Transverse colon (tissue), 3 donors: ENCODE measurements around the gene NKIRAS2.

Experiments
- POLR2A ChIP-seq: fragments of 450-650 bp; IDR thresholded peaks from one replicate; pipeline ENCODE4 v1.6.1; 2016; ENCODE audit warnings: antibody characterized with exemption, mild to moderate bottlenecking, moderate library complexity
- TF ChIP-seq, protein P1 (sequence below), 5 experiments: fragments of 200-600 bp in 3 of 5; fragments of 450-650 bp in 2 of 5; sonication (generic) in 3 of 5; IDR thresholded peaks; 1 replicate in 2 of 5; 2 replicates in 3 of 5; pipeline ENCODE4 v1.5.1; 2016 to 2017; ENCODE audit warnings: antibody characterized with exemption in 5 of 5, inconsistent platforms in 3 of 5, mild to moderate bottlenecking in 2 of 5, moderate library complexity in 1 of 5

DNA sequence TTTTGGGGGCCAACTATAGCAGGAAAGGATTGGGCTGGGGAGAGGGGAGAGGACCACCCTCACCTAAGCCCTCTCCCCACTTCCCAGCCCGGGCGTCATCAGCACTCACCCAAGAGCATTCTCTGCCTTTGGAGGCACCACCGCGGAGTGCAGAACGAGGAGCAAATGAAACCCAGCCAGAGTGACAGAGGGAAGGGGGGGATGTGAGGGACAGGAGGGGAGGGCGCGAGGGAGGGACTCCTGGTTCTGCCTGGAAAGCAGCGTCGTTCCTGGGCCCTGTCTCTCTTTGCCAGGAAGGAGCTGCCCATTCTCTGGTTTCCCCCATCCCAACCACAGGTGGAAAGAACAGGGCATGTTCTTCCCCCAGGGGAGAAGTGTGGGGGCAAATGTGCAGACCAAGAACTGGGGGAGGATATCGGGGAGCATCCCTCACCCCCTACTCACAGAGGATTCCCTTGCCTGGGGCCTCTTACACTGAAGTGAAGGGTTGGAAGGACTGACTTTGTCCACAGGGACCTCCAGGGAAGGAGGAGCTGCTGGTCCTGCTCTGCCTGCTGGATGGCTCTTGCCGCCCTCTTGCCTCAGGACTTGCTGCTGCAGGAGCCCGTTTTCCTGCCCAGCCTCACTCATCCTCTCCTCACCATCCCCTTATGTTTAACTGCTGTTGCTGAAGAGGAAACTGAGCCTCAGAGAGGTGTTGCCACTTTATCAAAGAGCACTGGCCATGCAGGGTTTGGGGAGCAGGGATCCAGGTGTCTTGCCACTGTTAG is 34.0 kb downstream of the NKIRAS2 start:
- TF ChIP-seq POLR2A, result no peak
- TF ChIP-seq, protein P1, sequence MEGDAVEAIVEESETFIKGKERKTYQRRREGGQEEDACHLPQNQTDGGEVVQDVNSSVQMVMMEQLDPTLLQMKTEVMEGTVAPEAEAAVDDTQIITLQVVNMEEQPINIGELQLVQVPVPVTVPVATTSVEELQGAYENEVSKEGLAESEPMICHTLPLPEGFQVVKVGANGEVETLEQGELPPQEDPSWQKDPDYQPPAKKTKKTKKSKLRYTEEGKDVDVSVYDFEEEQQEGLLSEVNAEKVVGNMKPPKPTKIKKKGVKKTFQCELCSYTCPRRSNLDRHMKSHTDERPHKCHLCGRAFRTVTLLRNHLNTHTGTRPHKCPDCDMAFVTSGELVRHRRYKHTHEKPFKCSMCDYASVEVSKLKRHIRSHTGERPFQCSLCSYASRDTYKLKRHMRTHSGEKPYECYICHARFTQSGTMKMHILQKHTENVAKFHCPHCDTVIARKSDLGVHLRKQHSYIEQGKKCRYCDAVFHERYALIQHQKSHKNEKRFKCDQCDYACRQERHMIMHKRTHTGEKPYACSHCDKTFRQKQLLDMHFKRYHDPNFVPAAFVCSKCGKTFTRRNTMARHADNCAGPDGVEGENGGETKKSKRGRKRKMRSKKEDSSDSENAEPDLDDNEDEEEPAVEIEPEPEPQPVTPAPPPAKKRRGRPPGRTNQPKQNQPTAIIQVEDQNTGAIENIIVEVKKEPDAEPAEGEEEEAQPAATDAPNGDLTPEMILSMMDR (IDR thresholded peaks at IDR 0.05), result no peak
